Measurements from ENCODE around the gene SMNDC1.
A peak's percentile ranks its signal among the peaks of the same experiment; 100 is the strongest.

The SMNDC1 gene

GRCh38 chr10:110345286-110345685, 40.6 kb upstream of the SMNDC1 start:
- no peak for TF ChIP-seq Cebpa-rat (IDR thresholded peaks at IDR 0.05)
- Histone ChIP-seq H3K27ac (no peak overlapping the region), H4K20me1 (no peaks in the 10 kb centered on the region), H3K9me3 (replicated peaks in 1 of 11) (no peaks in the 10 kb centered on the region), H3K9ac (no peak overlapping the region), H3K4me1 (peaks cover 20 to 37% (median 24%) of the 10 kb centered on the region in 10 experiments), H3K4me2 (peak overlapping the region; percentile 36 to 77 (median 66)), H3K4me3 (no peak overlapping the region), H3K27me3 (no peaks in the 10 kb centered on the region), H3K36me3 (no peaks in the 10 kb centered on the region)

- Histone ChIP-seq H3K4me3 (no peak overlapping the region; a peak in 1 of 20 replicates), H3K4me1 (peaks cover 20 to 37% (median 24%) of the 10 kb centered on the region in 10 experiments)
Measured at GRCh38 chr10:110344622-110345021, 39.9 kb upstream of the SMNDC1 start.

GRCh38 chr10:110343947-110344346, 39.2 kb upstream of the SMNDC1 start:
- Histone ChIP-seq H3K27ac (no peak overlapping the region), H4K20me1 (no peaks in the 10 kb centered on the region), H3K4me2 (peak overlapping the region; percentile 36 to 77 (median 66); a peak in 21 of 22 replicates), H3K9ac (no peak overlapping the region), H3K27me3 (no peaks in the 10 kb centered on the region), H3K4me3 (no peak overlapping the region), H3K9me3 (replicated peaks in 1 of 11) (no peaks in the 10 kb centered on the region), H3K4me1 (peaks cover 20 to 37% (median 24%) of the 10 kb centered on the region in 10 experiments), H3K36me3 (no peaks in the 10 kb centered on the region)
- no peak for TF ChIP-seq Cebpa-rat (IDR thresholded peaks at IDR 0.05)

More at GRCh38 chr10:110344622-110345021, 39.9 kb upstream of the SMNDC1 start:
- Histone ChIP-seq H4K20me1 (no peaks in the 10 kb centered on the region), H3K27me3 (no peaks in the 10 kb centered on the region), H3K9ac (no peak overlapping the region), H3K9me3 (replicated peaks in 1 of 11) (no peaks in the 10 kb centered on the region), H3K27ac (no peak overlapping the region), H3K4me2 (peak overlapping the region; percentile 36 to 77 (median 66)), H3K36me3 (no peaks in the 10 kb centered on the region)
- no peak for TF ChIP-seq Cebpa-rat (IDR thresholded peaks at IDR 0.05)

- no peaks in the 10 kb centered on the region for H3K9me3 ChIP-seq (replicated peaks in 1 of 11)
- no peak overlapping the region for H3K4me2 ChIP-seq
- no peaks in the 10 kb centered on the region for H4K20me1 ChIP-seq
- H3K4me3 ChIP-seq, result no peak overlapping the region
- H3K36me3 ChIP-seq, result no peaks in the 10 kb centered on the region
- no peaks in the 10 kb centered on the region for H3K27me3 ChIP-seq
- TF ChIP-seq Cebpa-rat (IDR thresholded peaks at IDR 0.05), result no peak
- H3K27ac ChIP-seq, result no peak overlapping the region
- H3K9ac ChIP-seq, result no peak overlapping the region
- peaks cover 18 to 35% (median 22%) of the 10 kb centered on the region in 10 experiments for H3K4me1 ChIP-seq
Measured at GRCh38 chr10:110340816-110341215, 36.1 kb upstream of the SMNDC1 start.

GRCh38 chr10:110340122-110340521, 35.4 kb upstream of the SMNDC1 start:
- Histone ChIP-seq H3K4me2 (no peak overlapping the region), H3K27me3 (no peaks in the 10 kb centered on the region), H3K27ac (no peak overlapping the region), H3K36me3 (no peaks in the 10 kb centered on the region), H3K9ac (no peak overlapping the region), H3K9me3 (replicated peaks in 1 of 11) (no peaks in the 10 kb centered on the region), H3K4me3 (no peak overlapping the region), H3K4me1 (peaks cover 11 to 31% (median 22%) of the 10 kb centered on the region in 10 experiments), H4K20me1 (no peaks in the 10 kb centered on the region)
- no peak for TF ChIP-seq Cebpa-rat (IDR thresholded peaks at IDR 0.05)

- H3K27me3 ChIP-seq, result no peaks in the 10 kb centered on the region
- TF ChIP-seq Cebpa-rat (IDR thresholded peaks at IDR 0.05), result no peak
- H3K4me3 ChIP-seq, result no peak overlapping the region
- H3K9me3 ChIP-seq (replicated peaks in 1 of 11), result peaks cover under 1 to 3% (median 2%) of the 10 kb centered on the region in 11 experiments; a peak in 13 of 22 replicates
- H3K4me2 ChIP-seq, result no peak overlapping the region
- H3K27ac ChIP-seq, result no peak overlapping the region
- no peak overlapping the region for H3K9ac ChIP-seq
- H4K20me1 ChIP-seq, result no peaks in the 10 kb centered on the region
- H3K4me1 ChIP-seq, result peaks cover 0 to 13% (median 9%) of the 10 kb centered on the region in 10 experiments; a peak in 10 of 20 replicates
- no peaks in the 10 kb centered on the region for H3K36me3 ChIP-seq
Measured at GRCh38 chr10:110337906-110338305, 33.2 kb upstream of the SMNDC1 start.

GRCh38 chr10:110337401-110337800, 32.7 kb upstream of the SMNDC1 start:
- no peak overlapping the region for H3K4me3 ChIP-seq
- H3K36me3 ChIP-seq, result no peaks in the 10 kb centered on the region
- H3K4me2 ChIP-seq, result no peak overlapping the region
- H3K9me3 ChIP-seq (replicated peaks in 1 of 11), result peaks cover 6 to 8% (median 7%) of the 10 kb centered on the region in 11 experiments; a peak in 20 of 22 replicates
- H3K27ac ChIP-seq, result no peak overlapping the region
- no peaks in the 10 kb centered on the region for H4K20me1 ChIP-seq
- H3K27me3 ChIP-seq, result no peaks in the 10 kb centered on the region
- TF ChIP-seq Cebpa-rat (IDR thresholded peaks at IDR 0.05), result no peak
- no peak overlapping the region for H3K9ac ChIP-seq
- peaks cover 0 to 9% (median 7%) of the 10 kb centered on the region in 10 experiments; a peak in 9 of 20 replicates for H3K4me1 ChIP-seq

- Histone ChIP-seq H4K20me1 (no peaks in the 10 kb centered on the region), H3K4me2 (no peak overlapping the region), H3K9ac (no peak overlapping the region), H3K36me3 (peaks cover 0 to 4% (median 0%) of the 10 kb centered on the region in 11 experiments; a peak in 2 of 22 replicates), H3K4me1 (peaks cover 0 to 9% (median 6%) of the 10 kb centered on the region in 10 experiments; a peak in 2 of 20 replicates), H3K27ac (no peak overlapping the region), H3K9me3 (replicated peaks in 1 of 11) (peaks cover 18 to 19% (median 18%) of the 10 kb centered on the region in 11 experiments), H3K27me3 (no peaks in the 10 kb centered on the region), H3K4me3 (no peak overlapping the region)
- TF ChIP-seq Cebpa-rat (IDR thresholded peaks at IDR 0.05), result no peak
Measured at GRCh38 chr10:110336111-110336721, 31.5 kb upstream of the SMNDC1 start.

- peaks cover 0 to 6% (median 0%) of the 10 kb centered on the region in 11 experiments; a peak in 3 of 22 replicates for H3K36me3 ChIP-seq
- peaks cover 0 to 9% (median 6%) of the 10 kb centered on the region in 10 experiments; a peak in 2 of 20 replicates for H3K4me1 ChIP-seq
- peaks cover 25 to 27% (median 26%) of the 10 kb centered on the region in 11 experiments for H3K9me3 ChIP-seq (replicated peaks in 1 of 11)
- H3K4me2 ChIP-seq, result no peak overlapping the region
- no peak for TF ChIP-seq Cebpa-rat (IDR thresholded peaks at IDR 0.05)
- no peak overlapping the region for H3K9ac ChIP-seq
- no peak overlapping the region for H3K27ac ChIP-seq
- H3K4me3 ChIP-seq, result no peak overlapping the region
- H3K27me3 ChIP-seq, result no peaks in the 10 kb centered on the region
- H4K20me1 ChIP-seq, result no peaks in the 10 kb centered on the region
Measured at GRCh38 chr10:110335314-110336064, 30.8 kb upstream of the SMNDC1 start.

Data from BLaER1 treated with 17β-estradiol and CSF1 and Interleukin-3, amounts not matched to agents 10 nM and 100 nM (cell line).